Muscle layer of duodenum (tissue), 2 donors: ENCODE results near the gene MGAT4C.

Experiments used
- H3K27ac ChIP-seq: one replicate; pipeline ENCODE4 v1.7.0; 2013; ENCODE audit warnings: mild to moderate bottlenecking, low read length
- H3K27me3 ChIP-seq: one replicate; pipeline ENCODE4 v1.7.0; 2013; ENCODE audit warnings: low read depth, mild to moderate bottlenecking, control low read depth, low read length
- H3K36me3 ChIP-seq, 2 donors: one replicate each; pipeline ENCODE4 v1.7.0; 2013; ENCODE audit warnings: low read length in 2 of 2, control low read depth in 1 of 2, mild to moderate bottlenecking in 1 of 2; ENCODE audit not compliant: insufficient read depth in 2 of 2, control insufficient read depth in 1 of 2
- H3K4me1 ChIP-seq, 2 donors: one replicate each; pipeline ENCODE4 v1.7.0; 2013; ENCODE audit warnings: low read length in 2 of 2, mild to moderate bottlenecking in 2 of 2, control low read depth in 1 of 2, moderate library complexity in 1 of 2; ENCODE audit not compliant: insufficient read depth in 2 of 2, control insufficient read depth in 1 of 2
- H3K4me3 ChIP-seq, 2 donors: one replicate each; pipeline ENCODE4 v1.7.0; 2013; ENCODE audit warnings: low read length in 2 of 2, low read depth in 1 of 2, mild to moderate bottlenecking in 1 of 2
- H3K9me3 ChIP-seq, 2 donors: one replicate each; pipeline ENCODE4 v1.7.0; 2013; ENCODE audit warnings: low read length in 2 of 2, control low read depth in 1 of 2, mild to moderate bottlenecking in 1 of 2; ENCODE audit not compliant: control insufficient read depth in 1 of 2
- donor health status: healthy.

MGAT4C gene

GRCh38 chr12:86172913-86173443 lies 83.2 kb downstream of the MGAT4C start:
- Histone ChIP-seq H3K36me3 (no peaks in the 10 kb centered on the region), H3K9me3 (no peaks in the 10 kb centered on the region)

GRCh38 chr12:86170051-86170450 lies 86.1 kb downstream of the MGAT4C start:
- no peak overlapping the region for H3K27ac ChIP-seq
- no peaks in the 10 kb centered on the region for H3K27me3 ChIP-seq
- no peaks in the 10 kb centered on the region for H3K9me3 ChIP-seq
- no peaks in the 10 kb centered on the region for H3K4me1 ChIP-seq
- H3K36me3 ChIP-seq: no peaks in the 10 kb centered on the region
- H3K4me3 ChIP-seq: no peak overlapping the region

More at GRCh38 chr12:86172913-86173443, 83.2 kb downstream of the MGAT4C start:
- H3K27ac ChIP-seq: no peak overlapping the region
- no peak overlapping the region for H3K4me3 ChIP-seq
- no peaks in the 10 kb centered on the region for H3K4me1 ChIP-seq
- no peaks in the 10 kb centered on the region for H3K27me3 ChIP-seq

- no peak overlapping the region for H3K4me3 ChIP-seq
Measured at GRCh38 chr12:86158956-86159355, 97.2 kb downstream of the MGAT4C start.

GRCh38 chr12:86154620-86155019 lies 101.6 kb downstream of the MGAT4C start:
- H3K9me3 ChIP-seq: no peaks in the 10 kb centered on the region
- no peak overlapping the region for H3K27ac ChIP-seq
- H3K36me3 ChIP-seq: no peaks in the 10 kb centered on the region
- no peaks in the 10 kb centered on the region for H3K4me1 ChIP-seq
- no peaks in the 10 kb centered on the region for H3K27me3 ChIP-seq
- H3K4me3 ChIP-seq: no peak overlapping the region

More at GRCh38 chr12:86158956-86159355, 97.2 kb downstream of the MGAT4C start:
- no peaks in the 10 kb centered on the region for H3K27me3 ChIP-seq
- H3K9me3 ChIP-seq: no peaks in the 10 kb centered on the region
- H3K27ac ChIP-seq: no peak overlapping the region
- H3K36me3 ChIP-seq: no peaks in the 10 kb centered on the region
- no peaks in the 10 kb centered on the region for H3K4me1 ChIP-seq

- no peaks in the 10 kb centered on the region for H3K9me3 ChIP-seq
- no peak overlapping the region for H3K4me3 ChIP-seq
- H3K36me3 ChIP-seq: no peaks in the 10 kb centered on the region
- H3K27me3 ChIP-seq: no peaks in the 10 kb centered on the region
- H3K27ac ChIP-seq: no peak overlapping the region
- no peaks in the 10 kb centered on the region for H3K4me1 ChIP-seq
Measured at GRCh38 chr12:86148612-86149011, 107.6 kb downstream of the MGAT4C start.

- Histone ChIP-seq H3K27me3 (no peaks in the 10 kb centered on the region), H3K36me3 (no peaks in the 10 kb centered on the region), H3K4me3 (no peak overlapping the region), H3K27ac (no peak overlapping the region), H3K9me3 (no peaks in the 10 kb centered on the region), H3K4me1 (no peaks in the 10 kb centered on the region)
Measured at GRCh38 chr12:86148071-86148470, 108.1 kb downstream of the MGAT4C start.

GRCh38 chr12:86145156-86145555 lies 111.0 kb downstream of the MGAT4C start:
- Histone ChIP-seq H3K4me3 (no peak overlapping the region), H3K9me3 (no peaks in the 10 kb centered on the region), H3K4me1 (no peaks in the 10 kb centered on the region), H3K27me3 (no peaks in the 10 kb centered on the region), H3K27ac (no peak overlapping the region), H3K36me3 (no peaks in the 10 kb centered on the region)

GRCh38 chr12:86143162-86143561 lies 113.0 kb downstream of the MGAT4C start:
- no peaks in the 10 kb centered on the region for H3K36me3 ChIP-seq
- H3K27ac ChIP-seq: no peak overlapping the region
- no peaks in the 10 kb centered on the region for H3K27me3 ChIP-seq
- no peaks in the 10 kb centered on the region for H3K9me3 ChIP-seq
- no peaks in the 10 kb centered on the region for H3K4me1 ChIP-seq
- no peak overlapping the region for H3K4me3 ChIP-seq

GRCh38 chr12:86139671-86140070 lies 116.5 kb downstream of the MGAT4C start:
- Histone ChIP-seq H3K9me3 (no peaks in the 10 kb centered on the region), H3K27ac (no peak overlapping the region), H3K4me3 (no peak overlapping the region), H3K4me1 (no peaks in the 10 kb centered on the region), H3K36me3 (no peaks in the 10 kb centered on the region), H3K27me3 (no peaks in the 10 kb centered on the region)

- no peaks in the 10 kb centered on the region for H3K9me3 ChIP-seq
- no peak overlapping the region for H3K27ac ChIP-seq
- no peak overlapping the region for H3K4me3 ChIP-seq
- H3K27me3 ChIP-seq: no peaks in the 10 kb centered on the region
- no peaks in the 10 kb centered on the region for H3K36me3 ChIP-seq
- no peaks in the 10 kb centered on the region for H3K4me1 ChIP-seq
Measured at GRCh38 chr12:86138770-86139169, 117.4 kb downstream of the MGAT4C start.

- no peaks in the 10 kb centered on the region for H3K27me3 ChIP-seq
- H3K27ac ChIP-seq: no peak overlapping the region
- H3K36me3 ChIP-seq: no peaks in the 10 kb centered on the region
- H3K4me3 ChIP-seq: no peak overlapping the region
- H3K4me1 ChIP-seq: no peaks in the 10 kb centered on the region
- H3K9me3 ChIP-seq: no peaks in the 10 kb centered on the region
Measured at GRCh38 chr12:86137936-86138335, 118.3 kb downstream of the MGAT4C start.

- H3K4me3 ChIP-seq: no peak overlapping the region
- no peaks in the 10 kb centered on the region for H3K27me3 ChIP-seq
- no peaks in the 10 kb centered on the region for H3K4me1 ChIP-seq
- H3K27ac ChIP-seq: no peak overlapping the region
- no peaks in the 10 kb centered on the region for H3K9me3 ChIP-seq
- no peaks in the 10 kb centered on the region for H3K36me3 ChIP-seq
Measured at GRCh38 chr12:86134561-86134960, 121.6 kb downstream of the MGAT4C start.
